ENCODE measurements around the gene NMNAT2. TPM values are rescaled to one million over a fixed set of nuclear protein-coding genes. Genes with fewer than 3 reads are reported as not detected.
"Not testable (repeated sequence)": the region's sequence is repeated elsewhere in the genome, so short reads cannot be mapped to it uniquely, and the experiment has no call there.

The NMNAT2 gene
- total and polyA plus RNA-seq, 10 of the 15 experiments (the other 5 are each of a cell fraction or from before 2014, with no cell fraction given), result 0.02 to 2.0 (median 0.60) TPM

GRCh38 chr1:183403498-183403897 lies 14.7 kb downstream of the NMNAT2 start (continued):
- TF ChIP-seq PRDM15 (CRISPR knock-in tag; IDR thresholded peaks at IDR 0.05), result no peak
- TF ChIP-seq CUX1 (IDR thresholded peaks at IDR 0.05; ENCODE audit: insufficient replicate concordance, low read depth, low read length), result no peak

GRCh38 chr1:183401565-183401964 lies 16.6 kb downstream of the NMNAT2 start:
- POLR2A ChIA-PET; CTCF ChIA-PET; H2AFZ ChIP-seq (ENCODE audit: control insufficient read depth, low read depth, low read length); FAIRE-seq; H3K9ac ChIP-seq (ENCODE audit: control insufficient read depth, insufficient read depth, low read length); H3K9me3 ChIP-seq (replicated peaks; ENCODE audit: control insufficient read depth, insufficient read depth, low read length); RAD21 ChIA-PET (ENCODE audit: unreplicated experiment); BruUV-seq (replicated peaks); H3K4me1 ChIP-seq (ENCODE audit: control insufficient read depth, insufficient read depth, low read length); H3K4me3 ChIP-seq; H3K79me2 ChIP-seq (ENCODE audit: control insufficient read depth, insufficient read depth, low read length); DNase-seq (ENCODE audit: low read depth, low spot score); H3K27ac ChIP-seq (ENCODE audit: control insufficient read depth, insufficient read depth); H4K20me1 ChIP-seq (ENCODE audit: control insufficient read depth, insufficient read depth); in situ Hi-C loops (cut with MboI); H3K36me3 ChIP-seq (ENCODE audit: control insufficient read depth in 2 of 2, insufficient read depth in 2 of 2, low read length in 1 of 2); SMC1A ChIA-PET (ENCODE audit: uncharacterized antibody, unreplicated experiment); H3K27me3 ChIP-seq (replicated peaks in 1 of 2; ENCODE audit: control insufficient read depth in 2 of 2, insufficient read depth in 2 of 2, low read length in 1 of 2); H3K4me2 ChIP-seq (ENCODE audit: control insufficient read depth, insufficient read depth); ATAC-seq; intact Hi-C loops (cut with micrococcal nuclease; ENCODE audit: unreplicated experiment): not testable (repeated sequence)
- 0% methylated on average over 1 of the region's 1 CpG for WGBS (ENCODE audit: insufficient coverage, insufficient replicate concordance, low lambda C conversion rate, missing lambda C conversion rate)

Measured in GM12878 (cell line).